GM15510 (cell line): Measurements from ENCODE around the gene GALNT16.

Experiments
- POLR2A ChIP-seq: IDR thresholded peaks from 3 replicates; pipeline ENCODE4 v1.6.1; 2011; ENCODE audit warnings: borderline replicate concordance; ENCODE audit not compliant: insufficient read length; ENCODE audit errors: extremely low read depth

Gene GALNT16

GRCh38 chr14:69268763-69269162 lies 8.8 kb downstream of the GALNT16 start:
- TF ChIP-seq POLR2A: no peak

GRCh38 chr14:69269381-69269780 lies 9.4 kb downstream of the GALNT16 start:
- no peak for TF ChIP-seq POLR2A

DNA sequence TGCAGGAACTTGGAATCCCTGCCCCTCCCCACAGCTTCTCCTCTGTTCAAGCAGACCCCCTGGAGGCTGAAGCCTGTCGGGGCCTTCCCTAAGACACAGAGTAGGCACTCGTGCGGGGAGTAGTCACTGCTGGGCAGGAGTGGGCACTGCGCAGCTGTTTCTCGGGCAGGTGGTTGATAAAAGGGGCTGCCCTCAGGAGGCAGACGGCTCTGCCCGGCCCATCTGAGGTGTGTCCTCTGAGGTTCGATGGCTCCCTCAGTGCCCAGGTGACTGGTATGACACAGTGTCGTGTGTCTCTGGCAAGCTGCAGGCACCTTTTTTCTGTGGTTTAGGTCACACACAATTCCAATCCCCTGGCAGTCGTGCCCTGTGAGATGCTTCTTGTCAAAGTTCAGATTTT lies 10.1 kb downstream of the GALNT16 start:
- no peak for TF ChIP-seq POLR2A

- no peak for TF ChIP-seq POLR2A
These were observed 11.1 kb downstream of the GALNT16 start for GRCh38 chr14:69270795-69271708.

DNA sequence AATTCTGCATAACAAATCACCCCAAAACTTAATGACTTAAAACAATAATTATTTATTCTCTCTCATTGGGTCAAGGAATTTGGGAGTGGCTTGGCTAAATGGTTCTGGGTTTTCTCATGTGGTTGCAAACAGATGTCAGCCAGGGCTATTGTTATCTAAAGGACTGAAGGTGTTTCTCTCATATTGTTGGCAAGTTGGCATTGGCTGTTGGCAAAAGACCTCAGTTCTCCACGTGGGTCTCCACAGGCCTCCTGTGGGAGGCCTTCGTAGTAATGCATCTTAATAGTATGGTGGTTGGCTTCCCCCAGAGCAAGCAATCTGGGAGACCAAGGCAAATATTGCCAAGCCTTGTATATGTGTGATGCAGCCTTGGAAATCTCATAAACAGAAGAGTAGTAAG lies 14.4 kb downstream of the GALNT16 start:
- TF ChIP-seq POLR2A: no peak

DNA sequence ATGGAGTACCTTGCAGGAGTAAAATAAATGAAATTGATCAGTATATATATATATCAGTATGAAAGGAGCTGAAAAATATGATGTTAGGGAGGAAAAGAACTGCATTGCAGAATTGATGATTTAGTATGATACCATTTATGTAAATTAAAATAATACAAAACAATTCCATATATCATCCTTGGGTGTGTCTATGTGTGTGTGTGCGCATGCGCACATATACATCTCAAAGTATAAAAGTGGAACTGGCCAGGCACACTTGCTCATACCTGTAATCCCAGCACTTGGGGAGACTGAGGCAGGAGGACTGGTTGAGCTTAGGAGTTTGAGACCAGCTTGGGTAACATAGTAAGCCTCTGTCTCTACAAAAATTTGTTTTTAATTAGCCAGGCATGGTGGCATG lies 15.4 kb downstream of the GALNT16 start:
- no peak for TF ChIP-seq POLR2A

GRCh38 chr14:69280746-69281291 lies 20.9 kb downstream of the GALNT16 start:
- no peak for TF ChIP-seq POLR2A

GRCh38 chr14:69281450-69282169 lies 21.7 kb downstream of the GALNT16 start:
- no peak for TF ChIP-seq POLR2A

DNA sequence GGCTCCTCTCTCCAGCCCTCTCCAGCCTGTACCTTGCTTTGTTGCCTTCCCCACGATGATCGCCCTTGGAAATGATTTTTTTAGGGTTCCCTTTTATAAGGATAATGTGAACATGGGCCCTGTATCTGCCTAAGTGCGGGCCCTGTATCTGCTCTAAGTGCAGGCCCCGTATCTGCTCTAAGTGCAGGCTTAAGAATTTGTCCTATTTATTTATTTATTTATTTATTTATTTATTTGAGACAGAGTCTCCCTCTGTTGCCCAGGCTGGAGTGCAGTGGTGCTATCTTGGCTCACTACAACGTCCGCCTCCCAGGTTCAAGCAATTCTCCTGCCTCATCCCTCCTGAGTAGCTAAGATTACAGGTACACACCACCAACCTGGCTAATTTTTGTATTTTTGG lies 22.5 kb downstream of the GALNT16 start:
- no peak for TF ChIP-seq POLR2A

GRCh38 chr14:69284170-69284569 lies 24.2 kb downstream of the GALNT16 start:
- TF ChIP-seq POLR2A: no peak

GRCh38 chr14:69285661-69286255 lies 25.8 kb downstream of the GALNT16 start:
- no peak for TF ChIP-seq POLR2A

GRCh38 chr14:69287098-69288010 lies 27.4 kb downstream of the GALNT16 start:
- no peak for TF ChIP-seq POLR2A

DNA sequence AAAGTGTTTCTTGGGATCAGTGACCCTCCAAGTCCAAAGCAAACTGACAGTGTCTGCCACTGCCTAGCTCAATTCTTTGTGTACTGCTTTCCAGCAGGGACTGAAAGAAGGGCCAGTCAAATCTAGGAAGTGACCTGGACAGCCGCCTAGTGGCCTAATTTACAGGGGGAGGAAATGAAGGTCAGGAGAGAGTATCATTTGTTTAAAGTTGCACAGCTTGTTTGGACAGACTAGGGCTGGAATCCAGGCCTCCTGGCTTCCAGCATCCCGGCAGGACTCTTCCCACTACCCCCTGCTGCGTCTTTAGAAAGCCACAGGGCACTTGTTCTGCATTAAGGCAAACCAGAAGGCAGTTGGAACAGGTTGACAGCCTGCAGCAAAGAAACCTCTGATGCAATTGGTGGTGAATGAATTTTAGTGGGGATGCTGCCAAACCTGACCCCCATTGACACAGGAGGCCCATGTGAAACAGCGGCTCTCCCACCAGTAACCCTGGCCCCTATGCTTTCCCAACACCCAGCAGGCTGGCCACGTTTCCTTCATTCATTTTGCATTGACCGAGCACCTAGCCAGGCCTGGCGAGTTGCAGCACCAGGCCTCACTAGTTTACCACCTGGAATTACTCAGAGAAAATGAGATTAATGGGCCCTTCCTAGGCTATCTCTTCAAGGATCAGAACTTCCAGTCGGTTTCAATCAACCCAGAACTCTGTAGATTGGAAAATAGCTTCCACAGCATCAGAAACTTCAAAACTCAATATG lies 28.2 kb downstream of the GALNT16 start:
- no peak for TF ChIP-seq POLR2A
